Muscle of leg (tissue), 11 donors: ENCODE measurements around the gene GAPT. TPM values are rescaled to one million over a fixed set of nuclear protein-coding genes. Genes with fewer than 3 reads are reported as not detected.
A peak's percentile ranks its signal among the peaks of the same experiment; 100 is the strongest.

ENCODE experiments used
- DNase-seq: peaks from one replicate; pipeline ENCODE4 v3.0.0; 2013
- H3K27ac ChIP-seq: one replicate; pipeline ENCODE4 v1.5.1; 2013; ENCODE audit warnings: mild to moderate bottlenecking, low read length, control low read depth
- H3K27me3 ChIP-seq: one replicate; pipeline ENCODE4 v1.6.1; 2013; ENCODE audit warnings: low read length; ENCODE audit not compliant: control insufficient read depth, insufficient read depth
- H3K36me3 ChIP-seq: one replicate; pipeline ENCODE4 v1.6.1; 2013; ENCODE audit warnings: low read length; ENCODE audit not compliant: control insufficient read depth, insufficient read depth
- H3K4me1 ChIP-seq: one replicate; pipeline ENCODE4 v1.6.1; 2013; ENCODE audit warnings: low read length; ENCODE audit not compliant: control insufficient read depth, insufficient read depth
- H3K4me3 ChIP-seq: one replicate; pipeline ENCODE4 v1.5.1; 2013; ENCODE audit warnings: low read length, control low read depth
- H3K9me3 ChIP-seq: replicated peaks from 2 replicates; pipeline ENCODE4 v1.6.1; 2013; ENCODE audit warnings: low read depth, low read length; ENCODE audit not compliant: control insufficient read depth
- WGBS: methylation state at CpG from one replicate; pipeline ENCODE4 v1.1.5; 2013; ENCODE audit warnings: missing lambda C conversion rate; ENCODE audit not compliant: insufficient coverage; 5-methylcytosine and 5-hydroxymethylcytosine counted together
- polyA plus RNA-seq, 8 donors: library from polyadenylated mRNA; unstranded; fragments of 120-200 nt; gene quantifications; one replicate each; pipeline versions ENCODE4 v1.2.1 to v1.2.3, GENCODE V29; 2013; ENCODE audit warnings: inconsistent platforms in 1 of 8, low replicate concordance in 1 of 8; ENCODE audit not compliant: insufficient read length in 8 of 8, insufficient read depth in 1 of 8
- total RNA-seq: library from RNA; stranded (reverse); fragments of 120-200 nt; gene quantifications from one replicate; pipeline ENCODE4 v1.2.4, GENCODE V29; 2013

The GAPT gene
- total and polyA plus RNA-seq, 9 donors = 0.44 to 0.96 (median 0.76) TPM

DNA sequence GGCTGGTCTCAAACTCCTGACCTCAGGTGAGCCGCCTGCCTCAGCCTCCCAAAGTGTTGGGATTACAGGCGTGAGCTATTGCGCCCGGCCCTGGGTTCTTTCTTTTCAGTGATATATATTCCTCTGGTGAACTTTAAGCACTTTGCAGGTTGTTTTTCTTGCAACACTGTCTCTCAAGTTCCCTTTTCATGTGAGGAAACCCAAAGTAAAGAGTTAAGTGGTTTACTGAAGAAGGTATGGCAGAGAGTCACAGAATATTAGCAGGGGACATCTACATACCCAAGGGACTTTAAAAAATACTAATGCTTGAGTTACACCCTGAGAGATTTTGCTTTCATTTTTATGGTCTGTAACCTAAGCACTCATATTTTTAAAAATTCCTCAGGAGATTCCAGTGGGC is 6.7 kb upstream of the GAPT start:
- H3K9me3 ChIP-seq = no peaks in the 10 kb centered on the region
- no CpG with 5 or more reads among the region's 4 CpGs for WGBS
- no peaks in the 10 kb centered on the region for H3K4me1 ChIP-seq
- no peaks in the 10 kb centered on the region for H3K27me3 ChIP-seq
- H3K36me3 ChIP-seq = no peaks in the 10 kb centered on the region
- no peak overlapping the region for H3K27ac ChIP-seq
- no peak overlapping the region for H3K4me3 ChIP-seq
- no peak for DNase-seq

DNA sequence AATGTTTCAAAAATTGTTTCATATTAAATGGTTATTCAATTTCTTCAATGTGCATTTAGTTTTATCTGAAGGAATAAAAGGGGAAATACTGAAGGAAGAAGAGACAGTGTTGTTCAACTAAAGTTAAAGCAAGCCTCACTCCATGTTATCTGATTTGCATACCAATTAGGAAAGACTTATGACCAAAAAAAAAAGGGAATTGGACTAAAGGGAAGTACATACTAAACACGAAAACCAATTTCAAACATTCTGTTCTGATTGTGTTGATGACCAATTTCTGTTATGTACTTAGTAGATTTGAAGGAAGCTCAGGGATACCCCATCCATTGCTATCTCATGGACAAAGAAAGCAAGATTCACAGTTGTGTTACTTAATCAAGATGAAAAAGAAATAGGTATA is 4.9 kb upstream of the GAPT start:
- no peak overlapping the region for H3K4me3 ChIP-seq
- no peaks in the 10 kb centered on the region for H3K27me3 ChIP-seq
- no CpG with 5 or more reads among the region's 1 CpG for WGBS
- no peak for DNase-seq
- H3K27ac ChIP-seq = no peak overlapping the region
- no peaks in the 10 kb centered on the region for H3K4me1 ChIP-seq
- no peaks in the 10 kb centered on the region for H3K9me3 ChIP-seq
- H3K36me3 ChIP-seq = no peaks in the 10 kb centered on the region

DNA sequence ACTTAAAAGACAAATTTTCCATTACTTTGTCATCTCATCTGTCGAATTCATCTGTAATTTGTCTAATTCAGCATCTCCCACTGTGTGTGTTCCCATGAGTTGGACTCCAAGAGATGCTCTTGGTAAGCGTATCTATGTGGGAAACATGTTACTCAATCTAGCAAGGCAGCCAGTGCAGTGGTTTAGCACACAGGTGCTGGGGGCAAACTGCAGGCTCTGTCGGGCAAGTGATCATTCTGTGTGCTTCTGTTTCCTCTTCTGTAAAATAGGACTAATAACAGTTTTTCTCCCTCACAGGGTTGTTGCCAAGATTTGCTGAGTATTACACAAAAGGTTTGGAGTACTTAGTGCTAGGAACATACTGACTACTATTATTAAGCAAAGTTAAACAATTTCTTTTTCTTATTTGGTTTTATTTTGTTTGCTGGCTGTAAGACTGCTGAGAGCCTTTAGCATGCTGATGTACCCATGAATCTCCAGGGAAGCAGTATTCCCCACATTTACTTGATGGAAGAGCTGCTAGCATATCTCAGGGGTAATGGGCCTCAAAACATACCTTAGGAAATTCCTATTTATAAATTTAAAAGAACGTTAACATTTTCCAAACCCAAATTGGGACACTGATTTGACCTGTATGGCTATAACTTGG is 709 bp upstream of the GAPT start:
- Histone ChIP-seq H3K4me1 (no peaks in the 10 kb centered on the region), H3K27me3 (no peaks in the 10 kb centered on the region), H3K9me3 (no peaks in the 10 kb centered on the region), H3K4me3 (no peak overlapping the region), H3K36me3 (no peaks in the 10 kb centered on the region), H3K27ac (no peak overlapping the region)
- WGBS = 68% methylated on average over 2 of the region's 4 CpGs
- peak; percentile 13 for DNase-seq

DNA sequence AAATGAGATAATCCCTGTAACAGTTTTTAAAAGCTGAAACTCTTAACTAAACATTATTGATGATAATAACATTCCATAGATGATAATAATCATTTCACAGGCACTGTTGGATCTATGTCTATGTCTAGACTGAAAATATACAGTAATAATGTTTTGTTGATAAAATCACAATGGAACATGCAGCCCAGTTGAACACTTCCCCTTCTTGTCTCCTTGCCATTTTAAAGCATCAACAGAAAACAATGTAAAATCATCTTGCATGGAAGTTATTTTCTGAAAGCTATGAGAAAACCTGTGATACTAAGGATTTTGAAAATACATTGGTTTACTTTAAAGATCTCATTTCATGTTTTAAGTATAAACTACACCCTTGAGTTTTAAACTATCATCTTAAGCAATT is 1.9 kb downstream of the GAPT start:
- peak; percentile 24 for DNase-seq

DNA sequence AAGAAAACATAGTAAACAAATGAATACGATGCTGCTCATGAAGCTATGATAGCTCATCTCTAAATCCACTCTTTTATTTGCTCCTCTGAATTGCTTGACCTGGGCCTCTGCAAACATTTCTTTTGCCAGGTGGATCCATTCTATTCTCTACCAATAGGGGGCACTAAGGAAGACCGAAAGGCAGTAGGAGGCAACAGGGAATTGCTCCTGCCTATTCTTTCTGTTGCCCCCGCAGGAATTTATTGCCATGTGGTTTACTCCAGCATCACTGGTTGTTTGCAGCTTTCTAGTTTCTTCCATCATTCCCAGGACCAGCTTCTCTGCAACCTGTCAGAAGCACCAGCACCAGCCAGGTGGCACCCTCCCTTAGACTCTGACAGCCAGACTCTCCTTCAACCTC is 5.3 kb downstream of the GAPT start:
- DNase-seq = no peak
- WGBS = 66% methylated on average over 2 of the region's 3 CpGs
- H3K36me3 ChIP-seq = no peaks in the 10 kb centered on the region
- no peak overlapping the region for H3K4me3 ChIP-seq
- no peak overlapping the region for H3K27ac ChIP-seq
- no peaks in the 10 kb centered on the region for H3K4me1 ChIP-seq
- H3K27me3 ChIP-seq = no peaks in the 10 kb centered on the region
- H3K9me3 ChIP-seq = no peaks in the 10 kb centered on the region

More for the DNA sequence above, 1.9 kb downstream of the GAPT start:
- no peaks in the 10 kb centered on the region for H3K4me1 ChIP-seq
- H3K27me3 ChIP-seq = no peaks in the 10 kb centered on the region
- H3K9me3 ChIP-seq = no peaks in the 10 kb centered on the region
- no peaks in the 10 kb centered on the region for H3K36me3 ChIP-seq
- H3K27ac ChIP-seq = no peak overlapping the region
- no peak overlapping the region for H3K4me3 ChIP-seq

DNA sequence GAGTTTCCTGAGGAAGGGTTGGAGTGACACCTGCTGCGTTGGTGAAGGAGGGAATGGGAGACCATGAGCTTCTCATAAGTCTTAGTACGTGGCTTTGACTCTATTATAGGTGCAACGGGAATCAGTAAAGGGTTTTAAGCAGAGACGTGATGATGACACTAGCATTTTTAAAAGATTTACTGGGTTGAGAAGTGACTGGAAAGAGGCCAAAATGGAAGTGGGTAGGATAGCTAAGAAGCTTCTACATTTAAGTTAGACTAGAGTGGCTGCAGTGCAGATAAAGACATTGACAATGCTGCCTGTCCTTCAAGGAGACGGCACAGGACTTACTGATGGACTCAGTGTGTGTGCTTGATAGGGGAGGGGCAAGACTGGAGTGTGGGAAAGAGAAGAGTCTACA is 6.2 kb downstream of the GAPT start:
- no peak for DNase-seq
- Histone ChIP-seq H3K4me1 (no peaks in the 10 kb centered on the region), H3K9me3 (no peaks in the 10 kb centered on the region), H3K4me3 (no peak overlapping the region), H3K36me3 (no peaks in the 10 kb centered on the region), H3K27ac (no peak overlapping the region), H3K27me3 (no peaks in the 10 kb centered on the region)
- 73% methylated on average over 5 of the region's 5 CpGs for WGBS

DNA sequence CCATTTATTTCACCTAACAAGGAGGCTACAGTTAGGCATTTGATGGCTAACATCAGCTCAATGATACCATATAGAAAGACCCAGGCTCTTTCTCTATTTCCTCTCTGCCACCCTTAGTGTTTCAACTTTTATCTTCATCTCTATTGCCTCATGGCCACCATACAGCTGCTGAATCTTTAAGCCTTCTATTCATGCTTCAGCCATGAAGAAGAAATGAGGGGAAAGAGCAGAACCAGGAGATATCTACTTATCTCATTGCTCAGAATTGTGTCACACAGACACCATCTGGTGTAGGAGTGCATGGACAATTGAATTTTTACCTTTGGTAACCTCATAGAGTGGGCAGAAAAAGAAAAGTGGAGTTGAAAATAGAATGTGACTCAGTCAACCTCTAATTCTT is 6.7 kb downstream of the GAPT start:
- DNase-seq = no peak
- H3K27me3 ChIP-seq = no peaks in the 10 kb centered on the region
- H3K4me3 ChIP-seq = no peak overlapping the region
- H3K9me3 ChIP-seq = no peaks in the 10 kb centered on the region
- H3K27ac ChIP-seq = no peak overlapping the region
- H3K36me3 ChIP-seq = no peaks in the 10 kb centered on the region
- H3K4me1 ChIP-seq = no peaks in the 10 kb centered on the region

DNA sequence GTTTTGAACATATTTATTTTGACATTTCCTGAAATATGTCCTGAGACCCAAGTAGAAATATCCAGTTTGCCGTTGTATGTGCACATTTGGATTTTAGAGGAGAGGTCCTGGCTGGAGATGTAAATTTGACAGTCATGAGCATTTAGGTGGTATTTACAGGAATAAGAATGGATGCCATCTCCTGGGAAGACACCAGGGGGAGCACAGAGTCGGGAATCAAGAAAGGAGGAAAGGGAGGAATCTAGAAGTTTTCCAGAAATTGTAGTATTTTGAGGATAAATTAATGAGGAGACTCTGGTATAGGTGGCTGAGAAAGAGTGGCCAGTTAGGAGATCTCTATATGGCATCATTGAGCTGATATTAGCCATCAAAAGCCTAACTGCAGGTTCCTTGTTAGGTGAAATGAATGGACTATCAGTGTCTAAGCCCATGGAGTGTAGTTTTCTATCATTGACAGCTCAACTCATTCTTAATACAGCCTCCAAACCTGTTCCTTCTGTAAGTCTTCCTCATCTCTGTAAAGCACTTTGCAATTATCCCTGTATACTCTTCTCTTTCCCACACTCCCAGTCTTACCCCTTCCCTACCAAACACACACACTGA is 7.2 kb downstream of the GAPT start:
- H3K27me3 ChIP-seq = no peaks in the 10 kb centered on the region
- WGBS = 27% methylated on average over 2 of the region's 2 CpGs

DNA sequence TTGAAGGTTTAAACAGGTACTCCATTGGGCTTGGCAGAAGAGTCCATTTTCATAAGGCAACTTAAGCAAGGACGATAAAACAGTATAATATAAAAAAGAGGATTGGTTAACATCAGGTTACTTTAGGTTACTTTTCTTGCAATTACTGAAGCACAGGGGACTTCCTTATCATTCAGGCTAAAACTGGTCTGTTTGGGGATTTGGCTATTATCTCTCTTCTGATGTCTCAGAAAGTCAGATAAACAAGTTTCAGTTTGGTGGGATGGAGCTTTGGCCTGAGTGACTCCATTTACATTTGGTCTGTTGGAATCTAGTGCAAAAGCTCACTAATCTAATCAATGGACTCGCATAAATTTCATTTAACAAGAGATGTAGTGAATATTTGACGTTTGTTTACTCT is 8.0 kb downstream of the GAPT start:
- WGBS = no CpG with 5 or more reads among the region's 3 CpGs
- no peak for DNase-seq
- Histone ChIP-seq H3K9me3 (no peaks in the 10 kb centered on the region), H3K36me3 (no peaks in the 10 kb centered on the region), H3K4me1 (no peaks in the 10 kb centered on the region), H3K4me3 (no peak overlapping the region), H3K27me3 (no peaks in the 10 kb centered on the region), H3K27ac (no peak overlapping the region)

More for the DNA sequence above, 7.2 kb downstream of the GAPT start:
- Histone ChIP-seq H3K27ac (no peak overlapping the region), H3K36me3 (no peaks in the 10 kb centered on the region), H3K4me3 (no peak overlapping the region), H3K4me1 (no peaks in the 10 kb centered on the region), H3K9me3 (no peaks in the 10 kb centered on the region)
- DNase-seq = peak; percentile 54

DNA sequence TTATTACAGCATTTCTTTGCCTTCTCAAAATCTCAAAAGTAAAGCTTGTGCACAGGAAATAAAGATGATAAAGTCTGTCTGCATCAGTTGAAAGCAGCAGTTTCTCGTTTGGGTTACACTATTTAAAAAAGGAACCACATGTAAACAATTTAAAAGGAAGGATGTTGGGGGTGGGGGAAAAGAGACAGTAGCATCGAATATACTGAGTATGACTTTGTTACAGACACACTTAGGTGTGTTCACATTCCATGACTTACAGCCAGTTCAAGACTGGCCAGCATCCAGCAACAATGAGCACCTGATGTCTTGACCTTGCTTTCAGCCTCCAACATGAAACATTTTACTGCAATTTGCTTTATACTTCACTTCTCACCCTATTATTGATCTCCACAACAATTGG is 8.7 kb downstream of the GAPT start:
- no peak overlapping the region for H3K27ac ChIP-seq
- H3K4me3 ChIP-seq = no peak overlapping the region
- DNase-seq = peak; percentile 14
- no peaks in the 10 kb centered on the region for H3K9me3 ChIP-seq
- no peaks in the 10 kb centered on the region for H3K4me1 ChIP-seq
- H3K27me3 ChIP-seq = no peaks in the 10 kb centered on the region
- no CpG with 5 or more reads among the region's 2 CpGs for WGBS
- H3K36me3 ChIP-seq = no peaks in the 10 kb centered on the region
